ENCODE results near the gene FKBP2.

FKBP2 gene

GRCh38 chr11:64240435-64241240 lies at the start of gene FKBP2:
FKBP2 (plus strand) TSS chr11:64241095; CDS start chr11:64242388, 1,293 bp downstream.
- peak; percentile 99 for DNase-seq

- DNase-seq = no peak
Measured at GRCh38 chr11:64192434-64192833, 48.5 kb upstream of the FKBP2 start.

DNA sequence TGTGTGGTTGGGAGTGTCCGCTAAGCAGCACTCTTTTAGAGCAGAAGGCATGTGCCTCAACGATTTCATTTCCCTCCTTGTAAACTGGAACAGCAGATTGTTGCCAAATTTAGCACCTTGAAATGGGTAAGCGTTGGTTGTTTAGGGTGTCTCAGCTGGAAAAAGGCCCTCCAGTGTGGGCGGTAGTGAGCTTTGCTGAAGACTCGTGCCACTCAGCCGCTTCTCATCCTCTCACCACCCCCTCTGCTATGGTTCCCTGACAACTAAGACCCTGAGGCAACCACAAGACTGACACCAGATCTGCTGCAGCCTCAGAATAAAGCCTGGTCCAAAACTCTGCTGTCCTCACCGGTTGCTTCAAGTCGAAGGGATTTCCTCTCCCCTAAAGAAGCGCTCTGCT lies 44.3 kb upstream of the FKBP2 start:
- no peak for DNase-seq

GRCh38 chr11:64198511-64198910 lies 42.4 kb upstream of the FKBP2 start:
- DNase-seq = no peak

GRCh38 chr11:64201543-64201942 lies 39.4 kb upstream of the FKBP2 start:
- DNase-seq = no peak

- no peak for DNase-seq
Measured at GRCh38 chr11:64202992-64203391, 37.9 kb upstream of the FKBP2 start.

DNA sequence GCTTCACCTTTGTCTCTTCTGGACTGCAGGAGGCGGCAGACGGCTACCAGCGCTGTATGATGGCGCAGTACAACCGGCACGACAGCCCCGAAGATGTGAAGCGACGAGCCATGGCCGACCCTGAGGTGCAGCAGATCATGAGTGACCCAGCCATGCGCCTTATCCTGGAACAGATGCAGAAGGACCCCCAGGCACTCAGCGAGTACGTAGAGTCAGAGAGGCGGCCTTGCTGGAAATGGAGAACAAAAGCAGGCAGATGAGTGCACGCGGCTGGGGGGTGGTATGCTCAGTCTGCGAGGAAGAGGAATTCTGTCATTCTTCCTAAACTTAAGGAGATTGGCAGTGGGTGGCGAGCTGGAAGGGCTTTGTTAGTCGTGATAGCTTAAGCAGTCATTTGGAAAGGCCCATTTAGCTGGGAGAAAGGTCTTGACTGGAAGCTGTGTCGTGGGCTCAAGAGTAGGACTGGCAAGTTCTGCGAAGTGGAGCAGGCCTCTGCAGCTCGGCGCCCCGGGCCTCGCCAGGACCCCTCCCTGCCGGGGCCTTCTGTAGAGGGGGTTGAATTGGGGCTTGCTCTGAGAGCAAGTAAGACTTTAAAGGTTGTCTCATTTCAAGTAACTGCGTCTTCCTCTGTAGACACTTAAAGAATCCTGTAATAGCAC lies 37.3 kb upstream of the FKBP2 start:
- DNase-seq = no peak

DNA sequence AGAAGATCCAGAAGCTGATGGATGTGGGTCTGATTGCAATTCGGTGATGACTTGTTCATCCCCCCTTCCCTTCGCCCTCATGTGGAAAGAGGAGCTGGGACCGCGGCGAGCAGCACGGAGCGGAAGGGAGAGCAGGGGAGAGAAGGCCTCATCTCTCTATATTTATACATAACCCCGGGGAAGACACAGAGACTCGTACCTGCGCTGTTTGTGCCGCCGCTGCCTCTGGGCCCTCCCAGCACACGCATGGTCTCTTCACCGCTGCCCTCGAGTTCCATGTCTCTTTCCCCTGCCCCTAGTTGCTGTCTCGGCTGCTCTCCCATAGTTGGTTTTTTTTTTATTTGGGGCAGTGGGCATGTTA lies 36.8 kb upstream of the FKBP2 start:
- DNase-seq = no peak

DNA sequence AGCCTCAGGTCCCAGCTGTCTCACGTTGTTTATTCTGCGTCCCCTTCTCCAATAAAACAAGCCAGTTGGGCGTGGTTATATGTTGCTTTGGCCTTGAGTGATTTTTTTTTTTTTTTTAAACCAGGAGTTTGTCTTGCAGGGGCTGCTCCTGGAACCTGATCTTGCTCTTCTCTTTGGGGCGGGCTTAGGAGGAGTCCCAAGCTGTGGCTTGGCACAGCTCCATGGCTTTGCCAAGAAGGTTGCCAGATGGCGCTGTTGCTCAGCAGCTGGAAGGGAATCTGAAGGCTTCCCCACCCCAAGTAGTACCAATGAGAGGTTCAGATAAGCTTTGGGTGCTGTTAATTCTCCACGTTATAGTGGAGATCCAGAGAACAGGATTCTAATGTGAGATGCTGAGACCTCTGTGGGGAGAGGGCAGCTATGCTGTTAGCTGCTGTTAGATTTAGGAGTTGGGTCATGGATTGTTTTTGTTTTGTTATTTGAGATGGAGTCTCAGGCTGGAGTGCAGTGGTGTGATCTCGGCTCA lies 36.4 kb upstream of the FKBP2 start:
- DNase-seq = peak; percentile 82

DNA sequence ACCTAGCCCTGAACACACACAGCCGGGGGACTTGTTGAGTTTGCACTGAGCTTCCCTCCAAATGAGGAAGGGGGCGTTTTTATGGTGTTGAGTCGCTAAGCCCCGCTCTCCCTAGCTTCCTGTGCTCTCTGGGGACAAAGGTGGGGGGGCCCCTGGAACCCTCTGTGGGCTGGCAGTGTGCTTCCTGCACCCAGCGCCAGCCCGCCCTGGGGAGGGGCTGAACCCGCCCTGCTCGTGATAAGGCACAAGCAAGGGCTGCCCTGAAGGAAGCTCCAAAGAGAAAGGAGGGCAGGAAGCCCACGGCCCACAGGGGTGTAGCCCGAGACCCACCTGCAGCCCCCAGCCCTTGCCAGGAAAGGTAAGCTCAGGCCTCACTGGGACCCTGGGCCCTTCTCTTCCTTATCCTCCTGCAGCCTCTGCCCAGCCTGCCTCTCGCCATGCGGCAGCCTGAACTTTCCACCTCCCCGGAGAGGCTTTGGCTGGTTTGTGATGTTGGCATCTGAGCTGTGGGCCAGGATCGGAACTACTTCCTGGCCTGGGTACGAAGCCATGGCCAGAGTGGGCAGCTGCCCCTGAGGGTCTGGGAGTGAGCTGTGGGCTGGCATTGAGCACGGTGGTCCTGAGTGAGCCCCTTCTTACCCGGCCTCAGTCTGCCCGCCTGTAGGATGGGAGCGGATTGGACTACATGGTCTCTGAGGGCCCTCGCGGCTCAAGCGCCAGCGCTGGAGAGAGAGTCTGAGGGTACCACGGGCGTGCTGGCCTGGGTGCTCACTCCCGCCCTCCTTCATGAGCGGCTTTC lies 34.2 kb upstream of the FKBP2 start, which contains the start of gene FERMT3:
Gene FERMT3, plus strand, starts transcription at position 265 of the 799 bp plus-strand sequence. CDS start 644 bp downstream, outside the sequence.
- no peak for DNase-seq

DNA sequence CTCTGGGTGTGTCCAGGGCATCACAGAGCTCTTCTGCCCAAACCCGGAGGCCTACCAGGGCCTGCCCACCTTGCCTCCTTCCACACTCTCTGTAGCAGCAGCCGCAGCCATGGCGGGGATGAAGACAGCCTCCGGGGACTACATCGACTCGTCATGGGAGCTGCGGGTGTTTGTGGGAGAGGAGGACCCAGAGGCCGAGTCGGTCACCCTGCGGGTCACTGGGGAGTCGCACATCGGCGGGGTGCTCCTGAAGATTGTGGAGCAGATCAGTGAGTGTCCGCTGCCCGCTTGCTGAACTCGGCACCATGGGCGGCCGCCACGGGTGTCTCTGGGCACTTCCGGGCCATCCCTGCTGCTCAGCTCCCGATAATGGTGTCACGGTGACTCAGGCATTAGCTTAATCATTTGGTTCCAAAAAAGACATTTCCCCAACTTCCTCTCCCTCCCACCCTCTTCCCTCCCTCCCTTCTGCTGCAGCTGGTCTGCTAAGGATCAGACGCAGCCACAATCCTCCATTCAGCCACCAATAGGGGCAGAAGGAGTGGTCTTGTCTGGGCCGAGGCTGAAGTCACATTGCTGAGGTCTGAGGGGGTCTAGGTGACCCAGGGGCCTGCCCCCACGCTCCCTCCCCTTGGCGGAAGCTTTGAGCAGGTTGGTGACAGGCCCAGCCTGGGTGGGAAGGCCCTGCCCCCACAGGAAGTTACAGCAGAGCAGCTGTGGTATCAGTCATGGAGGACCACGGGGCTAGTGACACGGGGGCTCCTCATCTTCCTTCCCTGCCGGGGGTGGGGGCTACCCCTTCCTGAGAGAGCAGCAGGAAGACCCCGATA lies 33.4 kb upstream of the FKBP2 start:
- DNase-seq = peak; percentile 78

- peak; percentile 52 for DNase-seq
Measured at GRCh38 chr11:64208086-64208795, 32.7 kb upstream of the FKBP2 start.

GRCh38 chr11:64208796-64209562 lies 31.9 kb upstream of the FKBP2 start:
- DNase-seq = peak; percentile 52

- no peak for DNase-seq
Measured at GRCh38 chr11:64209563-64209843, 31.4 kb upstream of the FKBP2 start.

- DNase-seq = no peak
Measured at GRCh38 chr11:64210301-64211020, 30.4 kb upstream of the FKBP2 start.

DNA sequence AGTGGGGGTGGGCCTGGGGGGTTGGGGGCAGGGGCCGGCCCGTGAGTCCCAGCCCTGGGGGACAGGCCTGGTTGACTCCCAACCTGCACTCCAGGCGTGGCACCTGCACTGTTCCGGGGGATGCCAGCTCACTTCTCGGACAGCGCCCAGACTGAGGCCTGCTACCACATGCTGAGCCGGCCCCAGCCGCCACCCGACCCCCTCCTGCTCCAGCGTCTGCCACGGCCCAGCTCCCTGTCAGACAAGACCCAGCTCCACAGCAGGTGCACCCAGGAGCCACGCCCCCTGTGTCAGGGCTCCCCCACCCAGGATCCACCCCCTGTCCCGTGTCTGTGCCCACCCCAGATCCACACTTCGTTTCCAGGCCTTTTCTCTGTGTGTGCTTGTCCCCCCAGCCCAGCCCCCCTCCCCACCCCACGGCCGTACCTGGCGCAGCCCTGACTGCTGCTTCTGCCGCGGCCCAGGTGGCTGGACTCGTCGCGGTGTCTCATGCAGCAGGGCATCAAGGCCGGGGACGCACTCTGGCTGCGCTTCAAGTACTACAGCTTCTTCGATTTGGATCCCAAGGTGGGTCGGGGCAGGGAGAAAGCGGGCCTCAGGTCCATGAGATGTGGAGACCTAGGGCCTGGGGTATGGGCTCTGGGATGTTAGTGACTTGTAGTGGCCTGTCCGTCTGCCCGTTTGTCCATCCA lies 29.6 kb upstream of the FKBP2 start:
- DNase-seq = no peak

DNA sequence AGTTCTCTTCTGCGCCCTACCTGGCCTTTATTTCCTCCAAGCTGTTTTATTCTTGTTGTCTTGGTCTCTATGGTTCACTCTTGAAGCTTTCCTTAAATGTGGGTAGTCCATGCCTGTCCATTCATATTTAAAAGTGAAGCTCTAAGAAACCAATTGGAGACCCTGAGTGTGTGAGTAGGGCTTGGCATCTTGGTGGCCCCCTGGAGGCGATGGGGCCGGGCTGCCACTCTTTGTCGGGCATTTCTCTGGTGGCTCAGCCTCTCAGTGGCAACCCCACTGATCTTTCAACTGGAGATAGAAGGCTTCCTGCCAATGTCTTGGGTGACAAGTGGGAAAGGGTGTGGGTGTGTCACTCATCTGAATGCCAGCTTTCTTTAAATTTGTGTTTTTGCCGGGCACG lies 24.0 kb upstream of the FKBP2 start:
- no peak for DNase-seq

DNA sequence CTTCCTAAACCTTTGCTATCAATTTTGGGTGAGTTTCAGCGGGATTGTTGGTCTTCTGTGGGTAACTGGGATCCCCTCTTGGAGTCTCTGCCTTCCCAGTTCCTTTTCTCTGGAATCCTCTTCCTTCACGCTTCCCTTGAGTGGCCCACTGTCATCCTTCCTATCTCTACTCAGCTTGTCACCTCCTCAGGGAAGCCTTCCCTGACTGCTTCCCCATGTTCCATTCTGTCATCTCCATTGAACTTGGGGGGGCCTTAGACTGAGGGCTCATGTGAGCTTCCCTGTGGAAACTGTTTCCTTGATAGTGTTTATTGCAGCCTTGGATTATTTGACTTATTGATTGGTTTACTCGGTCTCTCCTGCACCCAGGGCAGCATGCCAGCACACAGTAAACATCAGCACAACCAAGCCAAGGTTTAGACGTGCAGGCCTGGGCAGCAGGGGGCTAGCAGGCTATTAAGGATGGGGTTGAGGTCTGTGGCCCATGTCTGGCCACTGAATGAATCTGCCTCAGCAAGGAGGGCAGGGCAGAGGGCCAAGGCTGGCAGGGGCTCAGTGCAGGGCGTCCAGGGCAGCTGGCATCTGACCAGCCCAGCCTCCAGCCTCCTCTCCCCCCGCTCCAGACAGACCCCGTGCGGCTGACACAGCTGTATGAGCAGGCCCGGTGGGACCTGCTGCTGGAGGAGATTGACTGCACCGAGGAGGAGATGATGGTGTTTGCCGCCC lies 22.1 kb upstream of the FKBP2 start:
- DNase-seq = no peak

DNA sequence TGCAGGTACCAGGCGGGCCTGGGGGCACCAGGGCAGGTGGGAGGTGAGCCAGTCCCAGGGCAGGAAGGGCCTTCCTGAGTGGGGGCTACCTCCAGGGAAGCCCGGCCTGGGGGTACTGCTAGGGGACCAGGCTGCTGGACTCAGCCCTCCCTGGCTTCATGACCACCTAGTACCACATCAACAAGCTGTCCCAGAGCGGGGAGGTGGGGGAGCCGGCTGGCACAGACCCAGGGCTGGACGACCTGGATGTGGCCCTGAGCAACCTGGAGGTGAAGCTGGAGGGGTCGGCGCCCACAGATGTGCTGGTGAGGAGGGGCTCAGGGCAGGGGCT lies 21.6 kb upstream of the FKBP2 start:
- DNase-seq = no peak

Data from islet precursor cell (in vitro differentiated cells).